ENCODE results near the gene COL26A1. TPM values are rescaled to one million over a fixed set of nuclear protein-coding genes. Genes with fewer than 3 reads are reported as not detected.
"Not testable (repeated sequence)": the region's sequence is repeated elsewhere in the genome, so short reads cannot be mapped to it uniquely, and the experiment has no call there.

The COL26A1 gene
- polyA plus RNA-seq, 3 donors, result 28.5 to 35.3 (median 34.3) TPM

DNA sequence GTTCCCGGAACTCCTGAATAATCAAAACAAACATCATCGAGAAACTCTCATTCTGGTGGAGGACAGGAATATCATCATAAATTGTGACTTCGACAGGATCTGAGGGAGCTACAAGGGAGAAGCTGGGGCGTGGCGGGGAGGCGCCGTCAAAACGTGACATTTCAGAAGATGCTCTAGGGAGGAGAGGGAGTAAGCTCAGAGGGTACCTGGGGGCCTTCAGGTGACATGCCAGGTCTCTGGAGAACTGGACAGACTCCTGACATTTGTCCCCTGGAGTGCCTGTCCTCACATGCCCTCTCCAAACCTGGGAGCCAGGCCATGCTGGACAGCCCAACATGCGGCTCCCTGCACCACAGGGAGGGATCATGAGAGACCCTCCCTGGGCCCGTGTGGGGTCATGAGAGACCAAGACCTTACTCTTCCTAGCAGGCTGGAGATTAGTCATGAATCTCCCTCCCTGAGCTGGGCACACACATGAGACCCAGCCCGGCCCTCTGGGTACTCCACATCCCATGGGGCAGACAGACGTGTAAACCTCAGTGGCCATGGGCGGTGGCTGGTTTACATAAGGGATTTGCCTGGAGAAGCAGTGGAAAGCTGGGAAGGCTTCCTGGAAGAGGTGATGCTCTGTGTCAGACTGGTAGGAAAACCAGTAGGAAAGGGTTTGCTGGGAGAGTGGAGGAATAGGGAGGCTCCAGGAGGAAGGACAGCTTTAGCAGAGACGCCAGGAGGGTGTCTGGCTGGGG, 185.4 kb downstream of the COL26A1 start:
- no peak for DNase-seq

DNA sequence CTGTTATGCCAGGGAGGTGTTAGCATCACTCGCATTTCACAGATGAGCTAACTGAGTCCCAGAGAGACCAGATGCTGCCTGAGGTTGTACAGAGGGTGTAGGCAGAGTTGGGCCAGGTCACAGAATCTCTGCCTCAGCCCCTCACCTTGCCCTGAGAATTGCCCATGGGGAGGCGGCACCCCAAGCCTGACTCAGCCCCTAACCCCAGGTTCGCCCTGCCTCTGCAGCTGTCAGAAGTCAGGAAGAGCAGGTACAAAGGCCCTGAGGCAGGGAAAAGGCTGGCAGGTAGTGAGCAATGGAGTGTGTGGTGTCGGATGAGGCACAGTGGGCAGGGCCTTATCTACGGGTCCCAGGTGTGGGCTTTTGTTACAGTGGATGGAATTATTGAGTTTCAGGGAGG, 187.1 kb downstream of the COL26A1 start:
- DNase-seq, result no peak

DNA sequence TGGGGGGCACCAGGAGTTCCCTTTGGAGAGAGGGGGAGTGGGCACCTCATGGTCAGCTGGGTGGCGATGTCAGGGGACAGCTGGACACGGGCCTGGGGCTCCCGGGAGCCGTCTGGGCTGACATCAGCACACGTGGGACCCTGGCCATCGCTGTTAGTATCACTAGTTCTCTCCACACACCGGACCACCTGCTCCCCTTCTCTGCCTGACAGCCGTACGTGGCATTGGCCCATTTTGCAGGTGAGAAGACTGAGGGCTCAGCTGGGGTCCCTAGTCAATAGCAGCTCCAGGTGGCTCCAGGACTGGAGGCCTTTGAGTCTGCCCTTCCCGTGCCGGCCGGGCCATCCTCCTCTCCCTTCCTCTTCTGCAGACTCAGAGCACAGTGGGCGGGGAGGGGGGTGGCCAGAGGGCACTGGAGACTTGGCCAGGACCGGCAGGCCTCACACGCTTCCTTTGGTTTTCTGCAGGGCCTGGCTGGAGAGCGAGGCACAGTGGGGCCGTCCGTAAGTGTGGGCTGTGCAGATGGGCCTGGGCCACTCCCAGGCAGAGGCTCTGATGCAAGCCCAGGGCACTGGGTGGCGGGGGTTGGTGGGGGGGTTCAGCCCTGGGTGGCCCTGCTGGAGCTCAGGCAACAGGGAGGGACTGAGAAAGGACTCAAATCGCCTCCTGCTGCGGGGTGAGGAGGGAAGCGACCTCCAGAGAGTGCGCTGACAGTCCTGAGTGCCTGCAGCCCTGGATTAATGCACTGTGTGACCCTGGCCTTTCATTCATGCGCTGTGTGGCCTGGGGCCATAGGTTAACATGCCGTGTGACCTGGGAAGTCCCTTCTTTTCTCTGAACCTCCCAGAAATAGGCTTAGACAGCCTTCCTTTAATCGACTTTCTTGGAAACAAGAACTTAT, 188.2 kb downstream of the COL26A1 start:
- no peak for DNase-seq

DNA sequence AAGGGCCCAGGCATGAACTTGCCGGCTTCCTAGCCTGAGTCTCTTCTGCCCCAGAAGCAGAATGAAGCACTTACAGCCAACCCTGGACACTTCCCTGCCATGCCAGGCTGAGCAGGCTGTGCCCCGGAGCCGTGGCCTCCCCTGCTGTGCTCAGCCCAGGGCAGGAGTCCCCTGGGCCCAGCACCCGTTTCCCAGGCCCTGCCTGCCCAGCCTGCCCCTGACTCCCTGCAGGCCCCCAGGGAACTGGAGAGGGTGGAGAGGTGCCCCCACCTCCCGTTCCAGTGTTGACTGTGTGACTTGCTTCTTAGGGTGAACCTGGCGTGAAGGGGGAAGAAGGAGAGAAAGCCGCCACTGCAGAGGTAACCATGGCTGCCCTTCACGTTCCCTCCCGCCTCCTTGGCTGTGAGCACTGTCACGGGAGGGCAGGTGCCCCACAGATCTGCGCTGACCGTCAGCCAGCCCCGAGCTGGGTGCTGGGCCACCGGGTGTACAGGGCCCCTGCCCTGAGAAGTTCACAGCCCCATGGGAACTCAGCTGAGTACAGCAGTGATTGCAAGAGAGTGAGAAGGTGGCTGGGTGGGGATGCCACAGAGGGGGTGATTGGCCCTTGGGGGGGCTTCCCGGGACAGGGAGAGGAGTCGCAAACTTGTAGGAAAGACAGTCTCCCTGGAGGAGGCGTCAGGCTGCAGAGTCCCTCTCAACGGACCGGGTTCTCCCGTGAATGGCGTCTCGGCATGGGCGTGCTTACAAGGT, 190.5 kb downstream of the COL26A1 start:
- no peak for DNase-seq

DNA sequence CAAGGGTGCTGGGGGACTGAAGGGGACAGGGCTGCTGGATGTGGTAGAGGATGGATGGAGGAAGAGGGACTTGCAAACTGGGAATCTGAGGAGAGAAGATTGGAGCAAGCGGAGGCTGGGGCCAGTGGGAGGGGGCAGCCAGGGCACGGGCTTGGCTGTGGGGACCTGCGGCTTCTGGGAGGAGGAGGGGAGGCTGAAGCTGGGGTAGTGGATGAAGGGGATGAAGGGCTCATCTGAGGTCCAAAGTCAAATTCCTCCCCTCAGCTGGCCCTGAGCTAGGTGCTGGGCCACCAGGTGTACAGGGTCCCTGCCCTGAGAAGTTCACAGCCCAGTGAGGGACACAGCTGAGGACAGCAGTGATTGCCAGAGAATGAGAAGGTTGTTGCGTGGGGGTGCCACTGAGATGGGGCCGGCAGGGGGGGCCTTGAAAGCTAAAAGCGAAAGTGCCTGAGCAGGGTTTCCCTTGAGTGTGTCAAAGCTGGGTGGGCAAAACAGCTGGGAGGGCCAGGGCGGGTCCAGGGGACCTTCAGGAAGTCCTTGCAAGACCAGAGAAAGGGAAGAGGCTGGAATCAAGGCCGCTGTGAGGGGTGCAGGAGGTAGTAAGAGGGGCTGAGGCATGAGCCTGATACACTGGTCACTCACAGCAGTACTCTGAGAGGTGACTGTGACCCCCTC, 191.2 kb downstream of the COL26A1 start:
- no peak for DNase-seq

DNA sequence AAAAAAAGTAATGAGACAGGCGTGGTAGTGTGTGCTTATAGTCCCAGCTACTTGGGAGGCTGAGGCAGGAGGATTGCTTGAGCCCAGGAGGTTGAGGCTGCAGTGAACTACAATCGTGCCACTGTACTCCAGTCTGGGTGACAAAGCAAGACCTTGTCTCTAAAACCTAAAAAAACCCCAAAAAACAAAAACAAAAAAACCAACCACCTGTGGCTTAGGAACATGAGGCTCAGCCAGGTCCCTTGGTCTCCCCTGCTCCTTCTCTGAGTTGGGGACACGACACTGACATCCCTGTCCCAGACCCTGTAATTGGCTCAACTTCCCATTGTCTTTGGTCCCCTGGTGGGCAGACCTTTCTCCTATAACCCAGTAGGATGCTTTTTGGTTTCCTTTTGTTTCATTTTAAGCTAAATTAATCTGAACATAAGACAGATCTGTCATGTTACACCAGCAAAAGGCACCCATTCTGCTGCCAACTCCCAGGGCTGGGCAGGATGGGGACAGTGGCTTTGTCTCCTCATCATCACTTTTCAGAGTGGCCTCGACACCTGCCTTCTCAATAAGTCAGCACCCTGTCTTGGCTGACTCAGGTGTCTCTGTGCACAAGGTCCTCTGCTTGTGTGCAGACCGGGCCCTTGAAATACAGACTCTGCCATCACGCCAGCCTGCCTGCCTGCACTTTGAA, 192.1 kb downstream of the COL26A1 start:
- no peak for DNase-seq

DNA sequence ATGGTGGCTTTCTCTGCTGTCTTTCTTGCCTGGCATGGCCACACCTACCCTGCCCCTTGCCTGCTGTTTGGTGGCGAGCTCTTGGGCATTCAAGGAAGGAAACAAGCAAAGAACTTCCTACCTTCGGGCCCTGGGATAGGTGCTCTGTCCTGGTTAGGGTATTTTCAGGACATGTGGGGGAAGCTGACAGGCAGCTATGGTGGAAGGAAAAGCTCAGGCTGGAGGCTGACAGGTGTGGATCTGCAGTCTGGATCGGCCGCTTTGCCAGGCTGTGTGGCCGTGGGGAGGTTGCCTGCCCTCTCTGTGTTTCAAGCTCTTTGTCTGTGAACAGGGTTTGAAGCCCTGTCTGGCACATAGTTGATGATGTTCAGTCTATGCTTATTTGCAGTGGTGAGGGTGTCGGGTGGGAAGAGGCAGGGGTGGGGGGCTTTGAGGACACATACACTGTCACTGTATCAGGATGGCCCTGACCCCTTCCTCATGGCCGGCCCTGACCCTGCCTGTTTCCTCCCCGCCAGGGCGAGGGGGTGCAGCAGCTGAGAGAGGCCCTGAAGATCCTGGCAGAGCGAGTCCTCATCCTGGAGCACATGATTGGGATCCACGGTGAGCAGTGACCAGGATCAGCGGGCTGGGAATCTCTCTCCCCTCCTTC, 192.7 kb downstream of the COL26A1 start:
- no peak for DNase-seq

DNA sequence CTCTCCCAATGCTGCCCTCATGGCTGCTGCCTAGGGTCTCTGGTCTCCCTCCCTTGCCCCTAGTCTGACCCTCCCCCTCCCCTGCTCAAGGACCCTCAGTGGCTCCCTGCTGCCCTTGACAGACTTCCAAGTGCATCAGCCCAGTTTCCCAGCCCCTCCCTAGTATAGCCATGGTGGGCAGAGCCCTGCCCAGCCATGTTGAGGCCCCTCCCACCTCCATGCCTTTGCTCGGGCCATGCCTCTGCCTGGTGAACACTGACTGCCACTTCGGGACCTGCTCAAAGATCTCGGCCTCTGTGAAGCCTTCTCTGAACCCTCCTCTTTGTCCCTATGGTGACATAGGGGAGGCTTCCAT, 193.2 kb downstream of the COL26A1 start:
- DNase-seq, result no peak

DNA sequence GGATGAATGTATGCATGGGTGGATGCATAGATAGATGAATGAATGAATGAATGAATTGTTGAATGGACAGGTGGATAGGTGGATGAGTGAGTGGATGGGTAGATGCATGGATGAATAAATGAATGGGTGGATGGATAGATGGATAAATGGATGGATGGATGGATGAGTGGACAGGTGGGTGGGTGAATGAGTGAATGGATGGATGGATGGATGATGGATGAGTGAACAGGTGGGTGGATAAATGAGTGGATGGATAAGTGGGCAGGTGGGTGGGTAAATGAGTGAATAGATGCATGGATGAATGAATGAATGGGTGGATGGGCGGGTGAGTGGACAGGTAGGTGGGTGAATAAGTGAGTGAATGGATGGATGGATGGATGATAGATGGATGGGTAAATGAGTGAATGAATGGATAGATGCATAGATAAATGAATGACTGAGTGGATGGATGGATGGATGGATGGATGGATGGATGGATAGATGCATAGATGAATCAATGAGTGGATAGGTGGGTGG, 193.8 kb downstream of the COL26A1 start:
- no peak for DNase-seq

DNA sequence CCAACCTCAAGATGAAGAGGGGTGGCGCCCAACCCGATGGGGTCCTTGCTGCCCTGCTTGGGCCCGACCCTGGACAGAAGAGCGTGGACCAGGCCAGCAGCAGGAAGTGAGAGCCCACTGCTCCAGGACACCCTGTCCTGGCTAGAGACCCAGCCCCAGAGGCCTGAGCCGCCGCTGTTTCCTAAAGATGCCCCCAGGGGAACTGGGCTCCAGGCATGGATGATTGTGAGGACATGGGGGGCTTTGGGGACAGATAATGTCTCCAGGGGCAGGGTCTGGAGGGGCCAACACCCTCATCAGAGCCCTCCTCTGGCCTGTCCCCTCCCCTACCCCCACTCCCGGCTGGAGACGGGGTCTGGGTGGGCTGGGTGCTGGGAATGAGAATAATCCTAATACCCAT, 194.7 kb downstream of the COL26A1 start:
- no peak for DNase-seq

DNA sequence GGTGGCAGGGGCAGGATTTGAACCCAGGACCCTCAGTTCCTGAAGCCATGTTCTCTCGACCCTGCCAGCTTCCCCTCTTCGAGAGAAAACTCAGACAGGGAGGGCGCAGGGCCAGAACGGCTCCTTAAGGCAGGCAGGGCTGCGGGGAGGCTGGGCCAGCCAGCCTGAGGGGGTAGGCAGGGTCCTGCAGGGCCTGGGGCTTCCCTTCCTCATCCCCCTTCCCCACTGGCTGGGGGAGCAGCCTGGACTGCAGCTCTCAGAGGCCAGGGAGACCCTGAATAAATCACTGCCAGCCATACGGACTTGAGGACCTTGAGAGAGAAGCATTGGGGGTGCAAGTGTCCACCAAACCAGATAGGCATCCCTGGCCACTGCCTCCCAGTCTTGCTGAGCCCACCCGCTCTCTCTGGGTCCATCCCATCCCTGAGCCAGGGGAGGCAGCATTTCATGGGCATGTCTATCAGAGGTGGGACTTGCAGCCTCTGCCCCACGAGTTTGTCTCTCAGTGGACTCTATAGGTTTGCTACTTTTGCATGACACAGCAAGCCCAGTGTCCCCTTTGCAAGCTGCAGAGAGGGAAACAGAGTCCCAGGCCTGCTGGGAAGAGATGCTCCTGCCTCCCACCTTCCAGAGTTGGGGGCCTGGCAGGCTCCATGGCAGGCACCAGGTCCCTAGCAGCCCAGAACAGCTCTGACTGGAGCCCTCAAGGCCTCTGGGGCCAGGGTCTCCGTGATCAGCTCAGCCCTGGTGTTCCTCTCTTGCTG, 195.5 kb downstream of the COL26A1 start:
- DNase-seq, result no peak

DNA sequence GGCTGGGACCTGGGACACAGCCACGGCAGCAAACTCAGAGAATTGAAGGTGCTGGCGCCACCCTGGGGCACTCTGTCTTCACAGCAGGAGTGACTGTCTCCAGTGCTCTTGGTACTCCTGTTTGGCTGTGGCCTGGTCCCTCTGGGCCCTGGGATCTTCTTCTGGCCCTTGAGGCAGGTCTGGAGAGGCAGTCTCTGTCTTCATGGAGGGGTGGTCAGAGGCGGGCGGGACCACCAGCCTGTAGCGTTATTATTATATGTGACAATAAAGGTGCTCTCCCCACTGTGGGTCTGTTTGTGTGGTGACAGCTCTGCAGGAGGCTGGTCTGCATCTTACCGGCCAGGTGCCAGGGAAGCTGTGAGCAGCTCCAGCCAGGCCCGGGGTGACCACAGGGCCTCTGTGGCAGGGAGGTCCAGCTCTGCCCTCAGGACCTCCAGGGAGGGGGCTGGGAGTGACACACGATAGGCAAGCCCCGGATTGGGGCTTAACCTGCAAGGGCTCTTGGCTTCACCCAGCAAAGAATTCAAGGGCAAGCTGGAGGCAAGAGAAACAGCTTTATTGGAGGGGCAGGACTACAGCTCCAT, 196.2 kb downstream of the COL26A1 start:
- no peak for DNase-seq

DNA sequence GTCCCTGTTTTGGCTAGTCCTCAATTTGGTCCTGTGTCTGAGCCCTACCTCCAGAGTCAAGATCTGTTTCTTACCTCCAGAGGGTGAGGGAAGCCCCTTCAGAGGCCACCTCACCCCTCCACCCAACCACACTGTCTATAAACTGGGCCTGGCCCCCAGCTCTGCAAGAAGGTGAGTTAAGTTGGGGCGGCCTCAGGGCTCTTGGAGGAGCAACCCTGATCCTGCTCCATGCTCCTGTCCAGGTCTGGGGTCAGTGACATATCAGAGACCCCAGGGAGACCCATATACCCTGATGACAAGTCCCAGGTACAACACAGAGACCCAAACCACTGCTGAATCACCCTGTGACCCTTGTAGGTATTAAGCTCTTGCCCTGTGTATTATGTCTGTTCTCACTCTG, 196.9 kb downstream of the COL26A1 start:
- no peak for DNase-seq

DNA sequence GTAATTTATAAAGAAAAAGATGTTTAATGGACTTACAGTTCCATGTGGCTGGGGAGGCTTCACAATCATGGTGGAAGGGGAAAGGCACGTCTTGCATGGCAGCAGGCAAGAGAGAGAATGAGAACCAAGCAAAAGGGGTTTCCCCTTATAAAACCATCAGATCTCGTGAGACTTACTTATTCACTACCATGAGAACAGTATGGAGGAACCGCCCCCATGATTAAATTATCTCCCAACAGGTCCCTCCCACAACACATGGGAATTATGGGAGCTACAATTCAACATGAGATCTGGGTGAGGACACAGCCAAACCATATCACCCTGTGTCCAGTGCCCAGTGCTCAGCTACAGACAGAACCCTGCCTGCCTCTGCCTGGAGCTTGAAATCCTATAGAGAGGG, 197.3 kb downstream of the COL26A1 start:
- DNase-seq, result not testable (repeated sequence)

DNA sequence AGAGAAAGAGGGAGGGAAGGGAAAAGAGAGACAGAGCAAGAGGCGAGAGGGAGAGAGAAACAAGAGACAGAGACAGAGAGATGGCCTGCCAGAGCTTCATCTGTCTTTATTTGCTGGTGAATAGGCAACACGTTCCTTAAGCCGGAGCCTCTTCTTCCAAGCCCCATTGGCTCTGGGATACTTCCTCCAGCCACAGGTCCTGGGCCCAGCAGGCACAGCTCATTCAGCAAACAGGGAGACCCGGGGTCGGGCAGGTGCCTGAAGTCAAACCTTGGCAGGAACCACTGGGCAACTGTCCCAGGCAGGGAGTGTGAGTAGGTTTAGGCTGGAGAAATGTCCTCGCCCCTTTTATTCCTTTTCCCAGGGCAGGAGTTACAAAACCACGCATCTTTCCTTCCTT, 198.2 kb downstream of the COL26A1 start:
- DNase-seq, result no peak

DNA sequence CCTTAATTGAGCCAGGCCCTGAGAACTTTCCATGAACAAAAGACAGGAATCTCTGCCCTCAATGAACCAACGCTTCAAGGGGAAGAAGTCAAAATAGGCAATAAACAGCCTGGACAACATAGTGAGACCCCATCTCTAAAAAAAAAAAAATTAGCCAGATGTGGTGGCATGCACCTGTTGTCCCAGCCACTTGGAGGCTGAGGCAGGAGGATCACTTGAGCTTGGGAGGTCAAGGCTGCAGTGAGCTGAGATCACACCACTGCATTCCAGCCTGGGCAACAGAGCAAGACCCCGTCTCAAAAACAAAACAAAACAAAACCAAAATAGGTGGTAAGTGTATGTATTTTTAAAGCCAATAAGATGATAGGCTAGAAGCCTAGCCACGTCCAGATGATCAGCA, 198.6 kb downstream of the COL26A1 start:
- not testable (repeated sequence) for DNase-seq

DNA sequence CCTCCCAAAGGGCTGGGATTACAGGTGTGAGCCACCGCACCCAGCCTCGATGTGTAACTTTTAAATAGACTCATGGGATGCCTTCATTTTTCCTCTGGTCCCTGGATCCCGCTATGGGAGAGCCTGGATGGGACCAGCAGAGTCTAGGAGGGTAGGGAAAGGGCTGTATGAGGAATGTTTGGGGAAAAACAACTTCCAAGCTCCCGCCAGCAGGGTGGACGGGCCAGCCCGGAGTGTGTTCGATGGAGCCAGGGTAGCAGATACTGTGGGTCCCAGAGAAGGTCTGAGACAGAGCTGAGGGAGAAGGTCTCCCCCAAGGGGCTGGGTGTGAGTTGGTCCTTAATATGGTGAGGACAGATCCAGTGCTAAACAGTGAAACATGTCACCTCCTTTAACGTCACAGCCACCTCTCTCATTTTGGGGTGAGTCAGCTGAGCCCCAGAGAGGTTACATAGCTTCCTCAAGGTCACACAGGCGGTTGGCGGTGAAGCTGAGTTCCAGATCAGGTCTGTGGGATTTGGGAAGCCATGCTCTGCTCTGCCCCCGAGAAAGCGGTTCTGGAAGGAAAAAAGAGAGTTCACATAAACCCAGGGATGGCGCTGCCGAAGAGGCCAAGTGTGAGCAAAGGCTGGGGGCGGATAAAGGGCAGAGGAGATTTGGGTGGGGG, 200.0 kb downstream of the COL26A1 start:
- no peak for DNase-seq

DNA sequence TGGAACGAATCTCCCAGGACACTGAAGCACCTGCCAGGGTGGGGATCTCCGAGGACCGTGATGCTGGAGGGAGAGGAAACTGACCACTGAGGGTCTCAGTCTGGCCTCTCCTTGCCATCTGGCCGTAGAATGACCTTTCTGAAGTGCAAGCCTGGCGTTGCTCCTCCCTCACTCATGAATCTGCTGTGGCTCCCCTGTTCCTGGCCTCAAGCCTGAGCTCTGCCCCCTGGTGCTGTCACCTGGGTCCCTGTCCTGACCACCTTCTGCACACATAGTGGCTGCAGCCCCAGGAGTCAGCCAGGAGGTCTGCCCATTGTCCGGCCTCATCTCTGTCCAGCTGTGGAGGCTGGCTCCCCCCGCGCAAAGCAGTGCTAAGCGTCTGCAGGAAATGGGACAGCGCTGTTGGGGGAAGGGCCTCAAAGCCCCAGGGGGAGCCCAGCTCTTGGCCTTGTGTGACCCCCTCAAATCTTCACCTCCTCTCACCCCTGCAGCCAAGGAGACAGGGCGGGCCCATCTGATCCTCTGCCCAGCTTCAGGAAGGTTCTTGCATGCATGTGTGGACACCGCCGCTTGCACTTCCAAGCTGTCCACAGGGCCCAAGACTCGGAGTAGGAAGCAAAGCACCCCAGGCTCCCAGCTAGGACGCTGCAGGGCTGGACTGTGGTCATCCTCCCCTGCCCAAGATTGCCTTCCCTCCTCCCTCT, 200.7 kb downstream of the COL26A1 start:
- DNase-seq, result no peak

Data from renal pelvis (tissue), 4 donors.